Lower leg skin (tissue), 3 donors: ENCODE results near the gene ANTXR1.

Source experiments
- CTCF ChIP-seq, 3 donors: fragments of 450-650 bp; IDR thresholded peaks; one replicate each; pipeline ENCODE4 v1.5.1; 2016; ENCODE audit warnings: antibody characterized with exemption in 3 of 3, mild to moderate bottlenecking in 3 of 3, moderate library complexity in 2 of 3
- POLR2A ChIP-seq, 2 donors: fragments of 450-650 bp; IDR thresholded peaks; one replicate each; pipeline ENCODE4 v1.6.1; 2016 to 2017; ENCODE audit warnings: antibody characterized with exemption in 2 of 2, mild to moderate bottlenecking in 1 of 2, moderate library complexity in 1 of 2

- TF ChIP-seq CTCF (IDR thresholded peaks at IDR 0.05): no peak
- no peak for TF ChIP-seq POLR2A (IDR thresholded peaks at IDR 0.05)
These were observed 18.1 kb upstream of the ANTXR1 start for GRCh38 chr2:68994864-68995263.
